Activated CD4-positive, alpha-beta T cell treated with anti-CD3 and anti-CD28 coated beads, Interleukin-2, amount 50 U/mL, for 24 hours (primary cell): ENCODE results near the gene AP4B1.

Experiments used
- DNase-seq, 2 donors: peaks; one replicate each; pipeline ENCODE4 v3.0.0-alpha.2; 2020; ENCODE audit warnings: low read depth in 1 of 2, low spot score in 1 of 2

The AP4B1 gene

GRCh38 chr1:113930499-113931161 lies 26.0 kb upstream of the AP4B1 start:
- peak in 1 of 2 donors; percentile 41 for DNase-seq

- peak; percentile 32 to 57 for DNase-seq
Observed at GRCh38 chr1:113929750-113930498, 25.3 kb upstream of the AP4B1 start.

GRCh38 chr1:113928941-113929749 lies 24.5 kb upstream of the AP4B1 start, which contains the start of gene HIPK1:
Gene HIPK1 (plus strand): TSS chr1:113929324.
- DNase-seq, result peak; percentile 84 to 90

GRCh38 chr1:113928187-113928930 lies 23.8 kb upstream of the AP4B1 start:
- DNase-seq, result no peak

GRCh38 chr1:113924473-113924872 lies 19.9 kb upstream of the AP4B1 start:
- no peak for DNase-seq

- DNase-seq, result no peak
Observed at GRCh38 chr1:113922957-113923356, 18.4 kb upstream of the AP4B1 start.

GRCh38 chr1:113918243-113918642 lies 13.6 kb upstream of the AP4B1 start:
- DNase-seq, result no peak

GRCh38 chr1:113917400-113918082 lies 12.9 kb upstream of the AP4B1 start:
- DNase-seq, result no peak

- no peak for DNase-seq
Observed at GRCh38 chr1:113916974-113917373, 12.4 kb upstream of the AP4B1 start.

GRCh38 chr1:113913887-113914664 lies 9.5 kb upstream of the AP4B1 start:
- DNase-seq, result no peak

- no peak for DNase-seq
Observed at GRCh38 chr1:113913312-113913668, 8.7 kb upstream of the AP4B1 start.

- no peak for DNase-seq
Observed at GRCh38 chr1:113912594-113913311, 8.2 kb upstream of the AP4B1 start.

GRCh38 chr1:113905435-113905861 lies 849 bp upstream of the AP4B1 start:
- peak in 1 of 2 donors; percentile 6 for DNase-seq

GRCh38 chr1:113904293-113904673 lies 316 bp downstream of the AP4B1 start:
- no peak for DNase-seq

GRCh38 chr1:113903501-113904292 lies 902 bp downstream of the AP4B1 start:
- DNase-seq, result no peak

- no peak for DNase-seq
Observed at GRCh38 chr1:113901191-113901590, 3.4 kb downstream of the AP4B1 start.

GRCh38 chr1:113899111-113899510 lies 5.5 kb downstream of the AP4B1 start:
- no peak for DNase-seq

- no peak for DNase-seq
Observed at GRCh38 chr1:113898241-113898814, 6.3 kb downstream of the AP4B1 start.
